WTC11 (cell line): ENCODE measurements around the gene AGBL4. TPM values are rescaled to one million over a fixed set of nuclear protein-coding genes. Genes with fewer than 3 reads are reported as not detected.

Experiments
- NR1H2 ChIP-seq: sonication (generic); formaldehyde crosslinking; IDR thresholded peaks from 2 replicates; pipeline ENCODE4 v1.9.0; 2021; ENCODE audit warnings: mild to moderate bottlenecking, moderate library complexity, missing genetic modification reagents
- OVOL2 ChIP-seq: fragments of 250-450 bp; sonication (Bioruptor Pico); IDR thresholded peaks from 2 replicates; pipeline ENCODE4 v1.9.0; 2021; ENCODE audit warnings: mild to moderate bottlenecking, borderline replicate concordance
- total RNA-seq: library from RNA; stranded (reverse); gene quantifications from 3 replicates; pipeline ENCODE4 v1.2.3, GENCODE V29; 2021
- TF ChIP-seq, protein P1 (sequence below): sonication (generic); formaldehyde crosslinking; IDR thresholded peaks from 2 replicates; pipeline ENCODE4 v1.8.0; 2022; ENCODE audit warnings: missing genetic modification reagents
- TF ChIP-seq, protein P2 (sequence below): sonication (generic); formaldehyde crosslinking; IDR thresholded peaks from 2 replicates; pipeline ENCODE4 v1.8.0; 2023; ENCODE audit warnings: missing genetic modification reagents
- TF ChIP-seq, protein P3 (sequence below): sonication (generic); formaldehyde crosslinking; IDR thresholded peaks from 2 replicates; pipeline ENCODE4 v1.8.1; 2023; ENCODE audit warnings: mild to moderate bottlenecking, missing genetic modification reagents
- TF ChIP-seq, protein P4 (sequence below): sonication (generic); formaldehyde crosslinking; IDR thresholded peaks from 2 replicates; pipeline ENCODE4 v1.8.1; 2022; ENCODE audit warnings: mild to moderate bottlenecking, missing genetic modification reagents, moderate library complexity, borderline replicate concordance

The AGBL4 gene
- total RNA-seq, 1 experiment from 2014 or later: 0.87 TPM

DNA sequence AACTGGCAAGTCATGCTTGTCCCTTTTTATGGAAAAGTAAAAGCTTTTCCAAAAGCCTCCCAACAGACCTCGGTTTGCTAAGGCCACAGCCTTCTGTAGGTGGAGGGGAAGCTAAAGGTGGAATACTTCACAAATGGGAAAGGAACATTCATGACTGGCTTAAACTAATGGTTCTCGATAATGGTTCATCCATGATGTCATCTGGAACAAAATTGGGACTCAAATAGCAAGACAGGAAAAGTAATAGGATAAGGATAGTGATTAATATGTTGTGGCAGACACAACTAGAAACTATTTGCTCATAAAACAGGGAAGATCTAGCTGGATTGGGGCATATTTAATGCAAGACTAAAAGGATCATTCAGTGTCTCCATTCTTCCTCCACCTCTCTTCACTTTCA lies 1535.0 kb downstream of the AGBL4 start (continued):
- TF ChIP-seq OVOL2 (no peak), NR1H2 (CRISPR knock-in tag) (no peak)
- TF ChIP-seq, protein P1, sequence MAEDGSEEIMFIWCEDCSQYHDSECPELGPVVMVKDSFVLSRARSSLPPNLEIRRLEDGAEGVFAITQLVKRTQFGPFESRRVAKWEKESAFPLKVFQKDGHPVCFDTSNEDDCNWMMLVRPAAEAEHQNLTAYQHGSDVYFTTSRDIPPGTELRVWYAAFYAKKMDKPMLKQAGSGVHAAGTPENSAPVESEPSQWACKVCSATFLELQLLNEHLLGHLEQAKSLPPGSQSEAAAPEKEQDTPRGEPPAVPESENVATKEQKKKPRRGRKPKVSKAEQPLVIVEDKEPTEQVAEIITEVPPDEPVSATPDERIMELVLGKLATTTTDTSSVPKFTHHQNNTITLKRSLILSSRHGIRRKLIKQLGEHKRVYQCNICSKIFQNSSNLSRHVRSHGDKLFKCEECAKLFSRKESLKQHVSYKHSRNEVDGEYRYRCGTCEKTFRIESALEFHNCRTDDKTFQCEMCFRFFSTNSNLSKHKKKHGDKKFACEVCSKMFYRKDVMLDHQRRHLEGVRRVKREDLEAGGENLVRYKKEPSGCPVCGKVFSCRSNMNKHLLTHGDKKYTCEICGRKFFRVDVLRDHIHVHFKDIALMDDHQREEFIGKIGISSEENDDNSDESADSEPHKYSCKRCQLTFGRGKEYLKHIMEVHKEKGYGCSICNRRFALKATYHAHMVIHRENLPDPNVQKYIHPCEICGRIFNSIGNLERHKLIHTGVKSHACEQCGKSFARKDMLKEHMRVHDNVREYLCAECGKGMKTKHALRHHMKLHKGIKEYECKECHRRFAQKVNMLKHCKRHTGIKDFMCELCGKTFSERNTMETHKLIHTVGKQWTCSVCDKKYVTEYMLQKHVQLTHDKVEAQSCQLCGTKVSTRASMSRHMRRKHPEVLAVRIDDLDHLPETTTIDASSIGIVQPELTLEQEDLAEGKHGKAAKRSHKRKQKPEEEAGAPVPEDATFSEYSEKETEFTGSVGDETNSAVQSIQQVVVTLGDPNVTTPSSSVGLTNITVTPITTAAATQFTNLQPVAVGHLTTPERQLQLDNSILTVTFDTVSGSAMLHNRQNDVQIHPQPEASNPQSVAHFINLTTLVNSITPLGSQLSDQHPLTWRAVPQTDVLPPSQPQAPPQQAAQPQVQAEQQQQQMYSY: no peak
- TF ChIP-seq, protein P2, sequence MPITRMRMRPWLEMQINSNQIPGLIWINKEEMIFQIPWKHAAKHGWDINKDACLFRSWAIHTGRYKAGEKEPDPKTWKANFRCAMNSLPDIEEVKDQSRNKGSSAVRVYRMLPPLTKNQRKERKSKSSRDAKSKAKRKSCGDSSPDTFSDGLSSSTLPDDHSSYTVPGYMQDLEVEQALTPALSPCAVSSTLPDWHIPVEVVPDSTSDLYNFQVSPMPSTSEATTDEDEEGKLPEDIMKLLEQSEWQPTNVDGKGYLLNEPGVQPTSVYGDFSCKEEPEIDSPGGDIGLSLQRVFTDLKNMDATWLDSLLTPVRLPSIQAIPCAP (CRISPR knock-in tag): no peak
- TF ChIP-seq, protein P3, sequence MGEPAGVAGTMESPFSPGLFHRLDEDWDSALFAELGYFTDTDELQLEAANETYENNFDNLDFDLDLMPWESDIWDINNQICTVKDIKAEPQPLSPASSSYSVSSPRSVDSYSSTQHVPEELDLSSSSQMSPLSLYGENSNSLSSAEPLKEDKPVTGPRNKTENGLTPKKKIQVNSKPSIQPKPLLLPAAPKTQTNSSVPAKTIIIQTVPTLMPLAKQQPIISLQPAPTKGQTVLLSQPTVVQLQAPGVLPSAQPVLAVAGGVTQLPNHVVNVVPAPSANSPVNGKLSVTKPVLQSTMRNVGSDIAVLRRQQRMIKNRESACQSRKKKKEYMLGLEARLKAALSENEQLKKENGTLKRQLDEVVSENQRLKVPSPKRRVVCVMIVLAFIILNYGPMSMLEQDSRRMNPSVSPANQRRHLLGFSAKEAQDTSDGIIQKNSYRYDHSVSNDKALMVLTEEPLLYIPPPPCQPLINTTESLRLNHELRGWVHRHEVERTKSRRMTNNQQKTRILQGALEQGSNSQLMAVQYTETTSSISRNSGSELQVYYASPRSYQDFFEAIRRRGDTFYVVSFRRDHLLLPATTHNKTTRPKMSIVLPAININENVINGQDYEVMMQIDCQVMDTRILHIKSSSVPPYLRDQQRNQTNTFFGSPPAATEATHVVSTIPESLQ (CRISPR knock-in tag): no peak
- TF ChIP-seq, protein P4, sequence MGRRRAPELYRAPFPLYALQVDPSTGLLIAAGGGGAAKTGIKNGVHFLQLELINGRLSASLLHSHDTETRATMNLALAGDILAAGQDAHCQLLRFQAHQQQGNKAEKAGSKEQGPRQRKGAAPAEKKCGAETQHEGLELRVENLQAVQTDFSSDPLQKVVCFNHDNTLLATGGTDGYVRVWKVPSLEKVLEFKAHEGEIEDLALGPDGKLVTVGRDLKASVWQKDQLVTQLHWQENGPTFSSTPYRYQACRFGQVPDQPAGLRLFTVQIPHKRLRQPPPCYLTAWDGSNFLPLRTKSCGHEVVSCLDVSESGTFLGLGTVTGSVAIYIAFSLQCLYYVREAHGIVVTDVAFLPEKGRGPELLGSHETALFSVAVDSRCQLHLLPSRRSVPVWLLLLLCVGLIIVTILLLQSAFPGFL (CRISPR knock-in tag): no peak
- TF ChIP-seq, all 79 proteins: peak for 0

Other genes starting within 250 kb of the AGBL4 start
- 0.50 to 0.85 TPM (median 0.69 TPM) in 3 replicates for gene ELAVL4, start 85.0 kb upstream of the AGBL4 start, total RNA-seq